NCI-H1092 (cell line): ENCODE measurements around the gene LAMB4.

Experiments used
- DNase-seq: peaks from one replicate; lab custom pipeline; 2025; lab: John Stamatoyannopoulos, UW

LAMB4 gene

DNA sequence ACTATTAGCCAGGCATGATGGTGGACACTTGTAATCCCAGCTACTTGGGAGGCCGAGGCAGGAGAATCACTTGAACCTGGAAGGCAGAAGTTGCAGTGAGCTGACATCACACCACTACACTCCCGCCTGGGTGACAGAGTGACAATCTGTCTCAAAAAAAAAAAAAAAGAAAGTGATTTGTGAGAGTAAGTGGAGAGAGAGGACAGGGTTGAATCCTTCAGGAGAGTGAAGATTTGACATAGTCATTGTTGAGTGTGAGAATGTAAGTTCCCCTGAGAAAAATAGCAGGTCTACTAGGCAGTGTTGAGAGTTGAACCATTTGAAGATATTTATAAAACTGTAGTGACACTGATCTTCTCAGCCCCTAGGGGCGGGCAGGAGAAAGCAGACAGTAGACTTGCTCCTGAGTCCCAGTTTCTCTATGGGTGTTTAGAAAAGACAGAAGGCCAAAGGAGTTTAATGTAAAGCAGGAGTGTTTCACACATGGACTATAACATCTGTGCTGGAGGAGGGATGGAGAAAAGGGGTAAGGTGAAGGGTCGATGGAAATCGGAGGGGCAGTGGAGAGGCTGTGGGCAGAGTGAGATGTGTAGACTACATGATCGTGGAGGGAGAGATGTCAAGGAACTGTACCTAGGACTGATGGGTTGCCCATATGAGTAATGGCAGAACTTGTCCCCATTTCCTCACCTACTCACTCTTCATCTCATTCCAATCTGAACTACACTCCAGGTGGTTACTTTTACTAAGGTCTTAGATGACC is 13.7 kb upstream of the LAMB4 start:
- DNase-seq = no peak

DNA sequence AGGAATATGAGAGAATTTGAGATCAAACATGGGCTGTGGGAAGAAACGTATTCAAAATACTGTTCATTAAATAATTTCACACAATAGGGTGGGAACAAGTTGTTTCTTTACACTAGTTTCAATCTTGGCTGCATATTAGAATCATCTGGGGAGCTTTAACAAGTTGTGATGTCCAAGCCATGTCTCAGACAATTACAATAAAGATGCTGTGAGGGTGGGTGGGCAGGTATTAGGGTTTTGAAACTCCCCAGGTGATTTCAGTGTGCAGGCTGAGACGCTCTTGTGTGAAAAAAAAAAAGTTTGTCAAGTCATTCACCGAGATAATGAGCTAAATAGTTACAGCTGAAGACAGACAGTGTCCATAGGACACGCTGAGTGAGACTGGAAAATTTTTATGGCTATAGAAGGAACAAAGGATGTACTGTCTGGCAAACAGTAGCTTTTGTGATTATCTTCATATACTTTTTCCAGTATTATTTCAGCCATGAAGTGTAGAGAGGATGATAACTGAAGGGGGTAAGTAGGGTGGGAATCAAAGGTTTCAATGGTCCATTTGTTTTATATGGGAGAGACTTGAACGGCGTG is 12.6 kb upstream of the LAMB4 start:
- DNase-seq = no peak

DNA sequence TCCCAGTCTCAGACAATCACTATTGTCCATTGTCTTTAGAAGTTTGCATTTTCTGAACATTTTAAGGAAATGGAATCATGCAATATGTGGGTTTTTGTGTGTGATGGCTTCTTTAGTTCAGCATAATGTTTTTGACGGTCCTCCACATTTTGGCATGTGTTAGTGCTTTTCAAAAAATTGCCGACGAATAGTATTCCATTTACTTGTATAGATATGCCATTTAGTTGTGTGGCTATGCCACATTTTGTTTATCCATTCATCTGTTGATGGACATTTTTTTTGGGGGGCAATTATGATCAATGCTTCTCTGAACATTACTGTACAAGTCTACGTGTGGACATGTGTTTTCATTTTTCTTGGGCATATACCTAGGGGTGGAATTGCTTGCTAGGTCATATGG is 12.0 kb upstream of the LAMB4 start:
- DNase-seq = no peak

DNA sequence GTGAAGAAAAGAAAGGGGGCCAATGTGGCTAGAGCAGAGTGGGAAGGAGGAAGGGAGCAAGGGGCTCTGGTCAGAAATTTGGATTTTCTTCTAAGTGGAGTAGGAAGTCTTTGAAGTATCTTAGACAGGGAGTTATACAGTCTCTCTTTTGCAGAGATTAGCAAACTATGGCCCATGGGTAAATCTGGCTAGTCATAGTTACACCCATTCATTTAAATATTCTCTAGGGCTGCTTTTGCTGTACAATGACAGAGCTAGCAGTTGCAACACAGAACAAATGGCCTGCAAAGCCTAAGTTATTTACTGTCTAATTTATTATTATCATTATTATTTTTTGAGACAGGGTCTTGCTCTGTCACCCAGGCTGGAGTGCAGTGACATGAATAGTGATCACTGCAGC is 10.5 kb upstream of the LAMB4 start:
- no peak for DNase-seq

DNA sequence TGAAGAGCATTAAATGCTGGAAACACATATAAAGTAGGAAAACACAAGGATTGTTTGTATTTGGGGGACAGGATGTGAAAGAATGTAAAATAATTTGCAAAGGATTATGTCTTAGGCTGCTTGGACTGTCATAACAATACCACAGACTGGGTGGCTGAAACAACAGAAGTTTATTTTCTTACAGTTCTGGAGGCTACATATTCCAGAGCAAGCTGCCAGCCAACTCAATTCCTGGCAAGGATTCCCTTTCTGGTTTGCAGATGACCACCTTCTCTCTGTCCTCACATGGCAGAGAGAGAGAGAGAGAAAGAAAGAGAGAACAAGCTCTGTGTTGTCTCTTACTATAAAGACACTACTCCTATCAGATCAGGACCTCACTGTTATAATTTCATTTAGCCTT is 8.8 kb upstream of the LAMB4 start:
- DNase-seq = no peak

DNA sequence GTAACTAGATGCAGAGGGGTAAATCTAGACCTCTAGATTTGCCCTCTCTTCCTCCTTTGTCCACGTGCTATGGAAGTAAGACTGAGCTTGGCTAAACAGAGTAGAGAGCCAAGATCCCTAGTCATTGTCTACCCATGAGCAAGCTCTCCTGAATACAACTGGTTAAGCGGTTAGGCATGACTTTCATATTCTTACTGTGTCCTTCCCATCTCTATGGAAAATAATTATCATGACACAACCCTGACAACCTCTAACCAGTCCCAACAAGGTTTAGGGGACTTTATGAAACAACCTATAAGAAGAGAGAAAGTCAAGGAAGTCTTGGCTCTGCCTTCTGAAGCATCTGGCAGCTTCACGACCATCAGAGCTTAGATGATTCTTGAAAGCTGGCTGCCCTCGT is 7.8 kb upstream of the LAMB4 start:
- DNase-seq = no peak

GRCh38 chr7:108137040-108137439 is 6.9 kb upstream of the LAMB4 start:
- DNase-seq = no peak

- no peak for DNase-seq
Measured at GRCh38 chr7:108136191-108136688, 6.1 kb upstream of the LAMB4 start.

DNA sequence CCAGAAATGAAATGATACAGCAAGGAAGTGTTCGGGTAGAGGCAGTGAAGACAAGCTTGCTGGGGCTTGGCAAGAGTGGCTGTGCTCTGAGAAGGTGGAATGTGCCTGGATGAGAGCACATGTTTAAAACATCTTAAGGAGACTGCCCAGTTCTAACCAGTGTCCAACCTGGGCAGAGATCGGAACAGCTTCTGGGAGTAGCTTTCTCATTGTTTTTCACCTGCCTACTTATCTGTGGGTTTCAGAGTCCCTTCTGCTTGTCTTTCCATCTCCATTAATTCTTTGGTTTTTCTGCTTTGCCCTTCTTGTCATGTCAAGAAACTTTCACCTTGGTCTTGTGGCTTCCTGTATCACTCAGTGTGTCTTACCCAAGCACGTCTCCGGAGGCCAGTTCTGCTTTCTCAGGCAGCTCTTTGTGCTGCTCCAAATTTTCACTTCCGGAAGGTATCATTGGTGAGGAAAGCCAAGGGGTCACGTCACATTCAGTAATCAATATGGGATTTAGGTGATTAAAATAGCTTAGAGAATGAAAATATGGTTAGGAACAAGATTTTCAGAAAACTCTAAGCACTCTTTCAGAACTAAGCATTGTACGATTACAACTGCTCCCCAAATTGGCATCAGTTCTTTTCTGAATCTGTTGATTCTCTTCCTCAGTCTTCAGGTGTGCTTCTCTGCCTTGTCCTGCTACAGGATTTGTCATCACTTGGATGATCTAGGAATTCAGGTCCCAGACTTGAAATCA is 5.5 kb upstream of the LAMB4 start:
- no peak for DNase-seq

GRCh38 chr7:108134486-108134885 is 4.3 kb upstream of the LAMB4 start:
- no peak for DNase-seq

DNA sequence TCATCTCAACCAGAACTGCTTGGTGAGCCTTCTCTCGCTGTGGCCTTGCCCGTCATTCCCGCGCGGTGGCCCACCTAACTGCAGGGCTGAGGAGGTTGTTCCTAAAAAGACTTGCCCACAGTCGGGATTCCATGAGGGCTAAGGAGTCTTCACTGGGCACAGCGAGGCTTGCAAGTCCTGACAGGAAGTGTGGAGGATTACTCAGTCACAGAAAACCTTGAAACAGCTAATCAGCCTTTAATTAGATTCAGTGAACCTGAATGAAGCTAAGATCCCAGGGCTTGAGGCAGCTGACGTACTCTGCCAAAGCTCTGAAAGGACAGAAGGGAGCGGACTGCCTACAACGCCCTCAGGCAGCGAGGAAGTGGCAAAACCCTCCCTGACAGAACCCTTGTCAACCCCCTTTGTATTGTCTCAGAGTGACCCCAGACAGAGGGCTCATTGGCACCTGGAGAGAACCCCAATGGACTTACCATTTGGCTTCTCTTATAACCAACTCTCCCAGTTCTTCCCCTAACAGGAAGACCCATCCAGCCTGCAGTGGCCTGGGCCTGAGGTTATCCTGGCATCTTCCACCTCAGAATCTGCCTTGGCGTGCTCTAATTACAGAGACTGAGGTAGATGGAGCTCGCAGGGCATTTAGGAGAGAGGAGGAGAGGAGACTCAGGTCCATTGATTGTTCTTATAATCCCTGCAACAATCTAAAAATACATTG is 2.5 kb upstream of the LAMB4 start:
- no peak for DNase-seq

- no peak for DNase-seq
Measured at GRCh38 chr7:108129018-108129965, 869 bp downstream of the LAMB4 start.

GRCh38 chr7:108128514-108128913 is 1.6 kb downstream of the LAMB4 start:
- DNase-seq = no peak

GRCh38 chr7:108127461-108127860 is 2.7 kb downstream of the LAMB4 start:
- no peak for DNase-seq

DNA sequence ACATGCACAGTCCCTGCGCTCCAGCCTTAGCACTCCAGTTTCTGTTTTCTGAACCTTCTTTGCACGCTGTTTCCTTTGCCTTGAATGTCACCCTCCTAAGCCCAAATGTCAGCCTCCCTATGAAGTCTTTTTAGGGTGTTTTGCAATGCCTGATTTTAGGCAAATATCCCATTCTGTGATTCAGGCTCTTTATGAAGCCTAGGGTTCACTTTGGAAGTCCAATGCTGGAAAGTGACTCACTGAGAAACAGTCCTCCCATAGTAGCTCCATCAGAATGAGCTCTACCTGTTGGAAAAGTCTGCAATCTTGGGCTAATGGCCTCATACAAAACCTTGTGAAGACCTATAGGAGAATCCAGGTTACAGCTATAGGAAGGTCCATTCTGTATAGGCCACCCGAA is 5.3 kb downstream of the LAMB4 start:
- DNase-seq = no peak

DNA sequence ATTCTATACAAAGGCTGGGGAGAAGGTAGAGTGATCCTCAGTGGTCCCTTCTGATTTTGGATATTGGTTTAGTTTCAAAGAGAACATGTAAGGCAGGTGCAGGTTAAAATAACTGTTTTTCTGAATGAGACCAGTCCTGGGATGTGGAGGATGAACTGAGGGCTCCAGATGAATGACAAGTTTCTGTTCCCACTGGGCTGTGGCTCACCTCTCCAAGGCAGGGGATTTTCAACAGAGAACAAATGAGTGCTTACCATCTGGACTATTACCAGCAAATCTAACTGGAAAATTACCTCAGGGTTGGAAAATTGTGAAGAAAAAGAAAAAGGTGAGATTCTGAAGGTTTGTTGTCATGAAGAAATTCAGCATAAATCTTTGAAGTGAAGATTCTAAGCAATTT is 8.0 kb downstream of the LAMB4 start:
- DNase-seq = no peak

DNA sequence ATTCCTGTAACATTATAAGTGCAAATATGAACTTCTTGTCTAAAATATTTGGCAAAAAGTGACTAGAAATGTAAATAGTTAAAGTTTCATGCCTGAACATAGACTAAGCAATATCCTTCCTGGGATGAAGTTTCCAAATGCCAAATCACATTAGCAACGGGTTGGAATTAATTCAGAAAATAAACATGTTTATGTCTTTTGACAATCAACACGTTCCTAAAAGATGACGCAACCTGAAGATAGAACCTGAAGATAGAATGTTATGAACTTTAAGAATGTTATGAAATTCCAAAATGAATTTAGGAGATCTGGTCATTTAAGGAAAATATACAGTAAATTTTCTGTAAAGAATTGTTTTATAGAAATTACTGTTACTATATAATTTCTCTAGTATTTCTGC is 9.2 kb downstream of the LAMB4 start:
- DNase-seq = no peak

DNA sequence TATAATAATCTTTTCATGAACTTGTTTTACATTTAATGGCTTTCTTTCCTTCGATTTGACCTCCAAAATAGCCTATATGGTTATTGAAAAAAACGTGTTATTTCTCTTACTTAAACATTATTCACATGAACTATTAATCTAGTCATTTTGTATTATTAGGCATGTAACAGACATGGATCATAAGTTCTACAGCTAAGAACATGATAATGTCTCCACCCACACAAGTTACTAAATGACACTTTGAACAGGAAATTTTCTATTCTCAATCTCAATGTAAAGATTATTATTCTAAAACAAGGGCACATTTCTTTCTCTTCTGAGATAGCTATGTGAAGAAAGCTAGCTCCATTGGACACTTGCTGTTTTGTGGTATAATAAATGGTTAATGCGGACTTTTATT is 10.0 kb downstream of the LAMB4 start:
- DNase-seq = no peak

DNA sequence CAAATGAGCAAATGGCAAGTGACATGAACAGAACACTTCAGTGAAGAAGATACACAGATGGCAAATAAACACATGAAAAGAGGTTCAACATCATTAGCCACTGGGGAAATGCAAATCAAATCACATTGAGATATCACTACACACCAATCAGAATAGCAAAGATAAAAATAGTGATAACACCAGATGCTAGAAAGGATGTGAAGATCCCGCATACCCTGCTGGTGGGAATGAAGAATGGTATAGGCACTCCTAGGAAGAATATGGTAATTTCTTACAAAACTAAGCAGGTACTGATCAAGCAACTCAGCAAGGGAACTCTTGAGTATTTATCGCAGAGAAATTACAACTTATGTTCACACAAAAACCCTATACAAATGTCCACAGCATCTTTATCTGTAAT is 11.2 kb downstream of the LAMB4 start:
- no peak for DNase-seq

GRCh38 chr7:108114117-108114841 is 15.9 kb downstream of the LAMB4 start:
- no peak for DNase-seq

- DNase-seq = no peak
Measured at GRCh38 chr7:108112683-108113082, 17.5 kb downstream of the LAMB4 start.
